OCI-LY7 (cell line): Measurements from ENCODE around the gene ALDH1L1. TPM values are rescaled to one million over a fixed set of nuclear protein-coding genes. Genes with fewer than 3 reads are reported as not detected.

Experiments
- BruUV-seq: library from RNA; stranded (reverse); fragments of 400-500 nt; replicated peaks from 2 replicates; lab custom pipeline; 2021; lab: Mats Ljungman, UMichigan
- CTCF ChIA-PET: fragments of 300-600 bp; sonication (Branson Sonifier 250); formaldehyde crosslinking; loops from one replicate; lab custom pipeline; 2022; ENCODE audit warnings: antibody characterized with exemption; ENCODE audit not compliant: unreplicated experiment; lab: Charles Lee
- POLR2A ChIA-PET: fragments of 300-600 bp; sonication (Branson Sonifier 250); formaldehyde crosslinking; loops from one replicate; lab custom pipeline; 2022; ENCODE audit warnings: antibody characterized with exemption; lab: Charles Lee
- DNase-seq: peaks from one replicate; pipeline ENCODE4 v3.0.0-alpha.2; 2015; ENCODE audit warnings: low spot score
- H2AFZ ChIP-seq: fragments of 200-600 bp; sonication (generic), shearing (Covaris generic); 2 replicates; pipeline ENCODE4 v1.6.1; 2014; ENCODE audit warnings: mild to moderate bottlenecking, antibody characterized with exemption, low read length, moderate library complexity
- H3K27ac ChIP-seq: fragments of 200-600 bp; sonication (generic); 2 replicates; pipeline ENCODE4 v1.5.1; 2014; ENCODE audit warnings: mixed run types, low read depth, mild to moderate bottlenecking, moderate library complexity, low read length, inconsistent platforms; ENCODE audit not compliant: poor library complexity, severe bottlenecking
- H3K36me3 ChIP-seq: fragments of 200-600 bp; sonication (generic); 2 replicates; pipeline ENCODE4 v1.6.1; 2014; ENCODE audit warnings: mild to moderate bottlenecking, antibody characterized with exemption, low read length, moderate library complexity, mixed read lengths; ENCODE audit not compliant: insufficient read depth
- H3K4me1 ChIP-seq: fragments of 200-600 bp; sonication (generic); 2 replicates; pipeline ENCODE4 v1.5.1; 2014; ENCODE audit warnings: mild to moderate bottlenecking, low read length; ENCODE audit not compliant: insufficient read depth, poor library complexity, severe bottlenecking
- H3K4me2 ChIP-seq: fragments of 200-600 bp; sonication (generic); 2 replicates; pipeline ENCODE4 v1.6.1; 2014; ENCODE audit warnings: mild to moderate bottlenecking, low read length
- H3K4me3 ChIP-seq: fragments of 200-600 bp; sonication (generic); 2 replicates; pipeline ENCODE4 v1.5.1; 2014; ENCODE audit warnings: mild to moderate bottlenecking, low read depth, low read length; ENCODE audit not compliant: poor library complexity, severe bottlenecking
- H3K79me2 ChIP-seq: fragments of 200-600 bp; sonication (generic); 2 replicates; pipeline ENCODE4 v1.6.1; 2016; ENCODE audit warnings: low read depth, mild to moderate bottlenecking, low read length, moderate library complexity, mixed read lengths; ENCODE audit not compliant: insufficient read depth
- H3K9me2 ChIP-seq: fragments of 200-600 bp; sonication (generic); 2 replicates; pipeline ENCODE4 v1.6.1; 2016; ENCODE audit warnings: mild to moderate bottlenecking, low read length, mixed read lengths; ENCODE audit not compliant: insufficient read depth
- H3K9me3 ChIP-seq: fragments of 200-600 bp; sonication (generic); 2 replicates; pipeline ENCODE4 v1.6.1; 2014; ENCODE audit warnings: mild to moderate bottlenecking, mixed run types, low read length, mixed read lengths
- H4K20me1 ChIP-seq: fragments of 200-600 bp; sonication (generic); 2 replicates; pipeline ENCODE4 v1.6.1; 2014; ENCODE audit warnings: mild to moderate bottlenecking, antibody characterized with exemption, low read length, moderate library complexity, mixed read lengths; ENCODE audit not compliant: insufficient read depth
- EZH2phosphoT487 ChIP-seq: fragments of 200-600 bp; sonication (generic); IDR thresholded peaks from 2 replicates; pipeline ENCODE4 v1.6.1; 2018; ENCODE audit warnings: low read depth, borderline replicate concordance, mild to moderate bottlenecking, mixed run types, antibody characterized with exemption, low read length, moderate library complexity, mixed read lengths
- intact Hi-C: fragments of 100-400 bp; cut with micrococcal nuclease; formaldehyde crosslinking; loops from one replicate; pipeline ENCODE4 v1.10.0; 2022; ENCODE audit not compliant: unreplicated experiment
- total RNA-seq, 2 experiments: library from RNA; depleted of rRNA in 1 of 2; stranded (reverse); fragments of >200 nt in 1 of 2; shearing (Covaris generic) in 1 of 2; gene quantifications; 2 replicates each; pipeline ENCODE4 v1.2.3, GENCODE V29; 2014 to 2022
- TF ChIP-seq, protein P1 (sequence below): fragments of 200-600 bp; sonication (generic); conservative IDR thresholded peaks from 2 replicates; pipeline ENCODE4 v1.5.1; 2014; ENCODE audit warnings: mild to moderate bottlenecking, antibody characterized with exemption, low read length, moderate library complexity, mixed read lengths

The ALDH1L1 gene
- total RNA-seq, 2 experiments from 2014 or later: not detected

DNA sequence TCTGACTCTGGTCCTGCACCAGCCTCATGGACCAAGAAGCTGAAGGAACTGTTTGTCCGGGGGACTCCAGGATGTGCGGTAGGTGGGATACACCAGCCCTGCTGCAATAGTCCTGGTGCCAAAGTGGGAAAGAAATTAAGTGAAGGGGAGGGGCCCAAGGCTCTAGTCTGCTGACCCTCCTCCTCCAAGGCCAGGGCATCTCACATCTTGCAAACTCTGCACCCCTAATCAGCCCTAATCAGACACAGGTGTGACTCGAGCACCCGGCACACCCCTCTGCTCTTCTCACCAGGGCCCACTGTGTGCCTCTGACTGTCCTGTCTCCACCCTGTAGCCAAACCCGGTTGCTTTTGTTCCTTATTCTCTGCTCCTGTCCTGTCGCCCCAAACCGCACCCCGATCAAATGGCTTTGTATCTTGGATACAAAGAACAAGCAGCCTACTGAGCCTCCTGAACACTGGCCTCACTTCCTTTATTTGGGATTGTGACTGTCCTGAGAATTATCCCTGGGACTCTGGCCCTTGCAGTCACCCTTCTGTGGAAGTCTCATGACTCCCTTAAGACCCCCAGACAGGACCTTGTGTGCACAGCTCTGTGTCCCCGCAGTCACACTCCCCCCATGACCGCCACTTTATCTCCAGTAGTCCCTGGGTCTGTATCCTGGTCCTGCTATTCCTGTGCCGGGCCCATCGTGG, 69.8 kb downstream of the ALDH1L1 start:
- Histone ChIP-seq H4K20me1 (no peaks in the 10 kb centered on the region), H3K4me1 (no peaks in the 10 kb centered on the region), H3K4me2 (no peak overlapping the region), H3K4me3 (no peak overlapping the region), H3K79me2 (no peaks in the 10 kb centered on the region), H3K9me2 (no peaks in the 10 kb centered on the region), H3K27ac (no peak overlapping the region), H3K36me3 (no peaks in the 10 kb centered on the region), H2AFZ (no peak overlapping the region), H3K9me3 (no peaks in the 10 kb centered on the region)
- no peak for DNase-seq
- no TSS peak for BruUV-seq
- POLR2A ChIA-PET: no interaction called here
- intact Hi-C loops: no loop called here
- no peak for TF ChIP-seq EZH2phosphoT487
- TF ChIP-seq, protein P1, sequence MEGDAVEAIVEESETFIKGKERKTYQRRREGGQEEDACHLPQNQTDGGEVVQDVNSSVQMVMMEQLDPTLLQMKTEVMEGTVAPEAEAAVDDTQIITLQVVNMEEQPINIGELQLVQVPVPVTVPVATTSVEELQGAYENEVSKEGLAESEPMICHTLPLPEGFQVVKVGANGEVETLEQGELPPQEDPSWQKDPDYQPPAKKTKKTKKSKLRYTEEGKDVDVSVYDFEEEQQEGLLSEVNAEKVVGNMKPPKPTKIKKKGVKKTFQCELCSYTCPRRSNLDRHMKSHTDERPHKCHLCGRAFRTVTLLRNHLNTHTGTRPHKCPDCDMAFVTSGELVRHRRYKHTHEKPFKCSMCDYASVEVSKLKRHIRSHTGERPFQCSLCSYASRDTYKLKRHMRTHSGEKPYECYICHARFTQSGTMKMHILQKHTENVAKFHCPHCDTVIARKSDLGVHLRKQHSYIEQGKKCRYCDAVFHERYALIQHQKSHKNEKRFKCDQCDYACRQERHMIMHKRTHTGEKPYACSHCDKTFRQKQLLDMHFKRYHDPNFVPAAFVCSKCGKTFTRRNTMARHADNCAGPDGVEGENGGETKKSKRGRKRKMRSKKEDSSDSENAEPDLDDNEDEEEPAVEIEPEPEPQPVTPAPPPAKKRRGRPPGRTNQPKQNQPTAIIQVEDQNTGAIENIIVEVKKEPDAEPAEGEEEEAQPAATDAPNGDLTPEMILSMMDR: no peak
- CTCF ChIA-PET: no interaction called here

DNA sequence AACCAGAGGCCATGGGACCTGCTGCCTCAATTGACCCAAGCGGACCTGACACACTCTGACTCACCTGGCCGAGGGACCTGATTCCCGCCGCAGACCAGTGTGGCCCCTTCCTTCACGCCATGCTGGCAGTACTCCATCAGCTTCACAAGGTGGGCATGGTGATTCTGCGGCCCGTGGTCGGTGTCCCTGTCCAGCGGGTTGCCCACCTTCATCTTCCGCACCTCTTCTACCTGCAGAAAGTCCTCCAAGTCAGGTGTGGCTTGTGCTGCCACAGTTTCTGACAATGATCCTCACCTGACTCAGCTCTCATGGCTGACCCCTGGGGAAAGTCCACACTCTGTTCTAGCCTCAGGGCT, 70.5 kb downstream of the ALDH1L1 start:
- DNase-seq: no peak
- H4K20me1 ChIP-seq: no peaks in the 10 kb centered on the region
- no peaks in the 10 kb centered on the region for H3K9me2 ChIP-seq
- BruUV-seq: no TSS peak
- intact Hi-C loops: no loop called here
- POLR2A ChIA-PET: no interaction called here
- H3K4me1 ChIP-seq: no peaks in the 10 kb centered on the region
- no peaks in the 10 kb centered on the region for H3K79me2 ChIP-seq
- H3K4me2 ChIP-seq: no peak overlapping the region
- H3K4me3 ChIP-seq: no peak overlapping the region
- no peak overlapping the region for H2AFZ ChIP-seq
- H3K36me3 ChIP-seq: no peaks in the 10 kb centered on the region
- no peak for TF ChIP-seq EZH2phosphoT487
- TF ChIP-seq, protein P1: no peak
- no peak overlapping the region for H3K27ac ChIP-seq
- H3K9me3 ChIP-seq: no peaks in the 10 kb centered on the region
- CTCF ChIA-PET: no interaction called here

- H3K9me3 ChIP-seq: no peaks in the 10 kb centered on the region
- TF ChIP-seq EZH2phosphoT487: no peak
- TF ChIP-seq, protein P1: no peak
- H3K4me1 ChIP-seq: no peaks in the 10 kb centered on the region
- no peak overlapping the region for H3K4me2 ChIP-seq
- no TSS peak for BruUV-seq
- H3K36me3 ChIP-seq: no peaks in the 10 kb centered on the region
- H3K9me2 ChIP-seq: no peaks in the 10 kb centered on the region
- intact Hi-C loops: no loop called here
- no peaks in the 10 kb centered on the region for H3K79me2 ChIP-seq
- H3K27ac ChIP-seq: no peak overlapping the region
- no peak overlapping the region for H2AFZ ChIP-seq
- ChIA-PET POLR2A (no interaction called here), CTCF (no interaction called here)
- DNase-seq: no peak
- H4K20me1 ChIP-seq: no peaks in the 10 kb centered on the region
- no peak overlapping the region for H3K4me3 ChIP-seq
Measured at GRCh38 chr3:126109146-126109879, 71.1 kb downstream of the ALDH1L1 start.
